ENCODE data around the gene NCBP2. TPM values are rescaled to one million over a fixed set of nuclear protein-coding genes. Genes with fewer than 3 reads are reported as not detected.
A peak's percentile ranks its signal among the peaks of the same experiment; 100 is the strongest.

Gene NCBP2
- total and polyA plus RNA-seq, 7 donors: 33.1 to 78.5 (median 51.2) TPM

DNA sequence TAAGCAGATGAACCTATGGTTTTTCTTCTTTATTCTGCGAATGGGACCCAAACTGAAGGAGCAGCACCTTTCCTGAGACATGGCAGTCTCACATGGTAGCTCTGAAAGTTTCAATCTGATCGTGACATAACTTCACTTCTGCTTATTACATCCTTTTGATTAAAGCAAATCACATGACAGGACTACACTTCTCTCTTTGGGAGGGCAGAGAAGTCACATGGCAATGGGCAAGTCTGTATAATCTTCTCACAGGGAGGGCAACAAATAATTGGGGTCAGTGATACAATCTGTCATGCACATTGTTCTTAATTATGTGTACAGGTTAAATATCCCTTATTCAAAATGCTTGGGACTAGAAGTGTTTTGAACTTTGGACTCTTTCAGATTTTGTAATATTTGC is 21.6 kb downstream of the NCBP2 start:
- ATAC-seq (no peak), DNase-seq (no peak)
- WGBS, 3 donors: 59 to 89% (median 69%) methylated on average over 2 of the region's 2 CpGs
- Histone ChIP-seq H3K27ac (no peak overlapping the region), H3K4me3 (no peak overlapping the region), H3K9me3 (no peaks in the 10 kb centered on the region), H3K27me3 (ENCODE audit: insufficient read depth in 3 of 3, low read length in 2 of 3) (no peaks in the 10 kb centered on the region), H3K4me1 (no peaks in the 10 kb centered on the region), H3K36me3 (ENCODE audit: insufficient read depth in 1 of 2, low read depth in 1 of 2) (peaks cover 0 to 56% of the 10 kb centered on the region in 2 donors)
- intact Hi-C loops (cut with DNase I): no loop called here
- TF ChIP-seq, protein P1, sequence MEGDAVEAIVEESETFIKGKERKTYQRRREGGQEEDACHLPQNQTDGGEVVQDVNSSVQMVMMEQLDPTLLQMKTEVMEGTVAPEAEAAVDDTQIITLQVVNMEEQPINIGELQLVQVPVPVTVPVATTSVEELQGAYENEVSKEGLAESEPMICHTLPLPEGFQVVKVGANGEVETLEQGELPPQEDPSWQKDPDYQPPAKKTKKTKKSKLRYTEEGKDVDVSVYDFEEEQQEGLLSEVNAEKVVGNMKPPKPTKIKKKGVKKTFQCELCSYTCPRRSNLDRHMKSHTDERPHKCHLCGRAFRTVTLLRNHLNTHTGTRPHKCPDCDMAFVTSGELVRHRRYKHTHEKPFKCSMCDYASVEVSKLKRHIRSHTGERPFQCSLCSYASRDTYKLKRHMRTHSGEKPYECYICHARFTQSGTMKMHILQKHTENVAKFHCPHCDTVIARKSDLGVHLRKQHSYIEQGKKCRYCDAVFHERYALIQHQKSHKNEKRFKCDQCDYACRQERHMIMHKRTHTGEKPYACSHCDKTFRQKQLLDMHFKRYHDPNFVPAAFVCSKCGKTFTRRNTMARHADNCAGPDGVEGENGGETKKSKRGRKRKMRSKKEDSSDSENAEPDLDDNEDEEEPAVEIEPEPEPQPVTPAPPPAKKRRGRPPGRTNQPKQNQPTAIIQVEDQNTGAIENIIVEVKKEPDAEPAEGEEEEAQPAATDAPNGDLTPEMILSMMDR (IDR thresholded peaks at IDR 0.05): no peak

DNA sequence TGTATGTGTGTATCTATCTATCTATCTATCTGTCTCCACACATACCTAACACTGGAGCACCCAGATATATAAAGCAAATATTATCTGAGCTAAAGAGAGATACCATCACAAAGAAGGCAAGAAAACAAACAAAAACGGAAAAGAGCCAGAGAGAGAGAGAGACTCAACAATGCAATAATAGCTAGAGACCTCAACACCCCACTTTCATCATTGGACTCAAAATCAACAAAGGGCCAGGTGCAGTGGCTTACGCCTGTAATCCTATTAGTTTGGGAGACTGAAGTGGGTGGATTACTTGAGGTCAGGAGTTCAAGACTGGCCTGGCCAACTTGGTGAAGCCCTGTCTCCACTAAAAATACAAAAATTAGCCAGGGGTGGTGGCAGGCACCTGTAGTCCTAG is 23.4 kb downstream of the NCBP2 start:
- no peaks in the 10 kb centered on the region for H3K9me3 ChIP-seq
- H3K36me3 ChIP-seq (ENCODE audit: insufficient read depth in 1 of 2, low read depth in 1 of 2): peaks cover 2 to 54% of the 10 kb centered on the region in 2 donors
- H3K27me3 ChIP-seq (ENCODE audit: insufficient read depth in 3 of 3, low read length in 2 of 3): no peaks in the 10 kb centered on the region
- TF ChIP-seq, protein P1 (IDR thresholded peaks at IDR 0.05): no peak
- no peak overlapping the region for H3K4me3 ChIP-seq
- intact Hi-C loops (cut with DNase I): no loop called here
- no peak overlapping the region for H3K27ac ChIP-seq
- no peaks in the 10 kb centered on the region for H3K4me1 ChIP-seq
- DNase-seq (no peak), ATAC-seq (no peak)
- WGBS, 3 donors: 83 to 91% (median 84%) methylated on average over 2 of the region's 2 CpGs

DNA sequence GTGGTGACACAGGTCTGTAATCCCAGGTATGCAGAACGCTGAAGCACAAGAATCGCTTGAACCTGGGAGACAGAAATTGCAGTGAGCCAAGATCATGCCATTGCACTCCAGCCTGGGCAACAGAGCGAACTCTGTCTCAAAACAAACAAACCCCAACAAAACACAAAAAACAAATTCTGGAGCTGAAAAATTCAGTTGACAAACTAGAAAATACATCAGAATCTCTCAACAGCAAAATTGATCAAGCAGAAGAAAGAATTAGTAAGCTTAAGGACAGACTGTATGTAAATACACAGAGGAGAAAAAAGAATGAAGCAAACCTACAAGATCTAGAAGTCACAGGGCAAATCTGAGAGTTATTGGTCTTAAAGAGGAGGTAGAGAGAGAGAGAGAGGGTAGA is 25.3 kb downstream of the NCBP2 start:
- H3K27me3 ChIP-seq (ENCODE audit: insufficient read depth in 3 of 3, low read length in 2 of 3): no peaks in the 10 kb centered on the region
- peaks cover 2 to 37% of the 10 kb centered on the region in 2 donors for H3K36me3 ChIP-seq (ENCODE audit: insufficient read depth in 1 of 2, low read depth in 1 of 2)
- no peak for ATAC-seq

DNA sequence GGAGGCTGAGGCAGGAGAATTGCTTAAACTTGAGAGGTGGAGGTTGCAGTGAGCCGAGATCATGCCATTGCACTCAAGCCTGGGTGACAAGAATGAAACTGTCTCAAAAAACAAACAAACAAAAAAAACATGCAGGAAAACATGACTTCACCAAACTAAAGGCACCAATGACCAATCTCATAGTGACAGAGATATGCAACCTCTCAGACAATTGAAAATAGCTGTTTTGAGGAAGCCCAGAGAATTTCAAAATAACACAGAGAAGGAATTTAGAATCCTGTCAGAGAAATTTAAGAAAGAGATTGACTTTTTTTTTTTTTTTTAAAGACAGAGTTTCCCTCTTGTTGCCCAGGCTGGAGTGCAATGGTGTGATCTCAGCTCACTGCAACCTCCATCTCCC is 26.1 kb downstream of the NCBP2 start:
- ATAC-seq (no peak), DNase-seq (no peak)
- H3K4me1 ChIP-seq: no peaks in the 10 kb centered on the region
- TF ChIP-seq, protein P1 (IDR thresholded peaks at IDR 0.05): no peak
- H3K27ac ChIP-seq: no peak overlapping the region
- peaks cover 2 to 37% of the 10 kb centered on the region in 2 donors for H3K36me3 ChIP-seq (ENCODE audit: insufficient read depth in 1 of 2, low read depth in 1 of 2)
- intact Hi-C loops (cut with DNase I): no loop called here
- WGBS, 3 donors: 100% methylated on average over 1 of the region's 1 CpG
- no peaks in the 10 kb centered on the region for H3K9me3 ChIP-seq
- H3K4me3 ChIP-seq: no peak overlapping the region
- H3K27me3 ChIP-seq (ENCODE audit: insufficient read depth in 3 of 3, low read length in 2 of 3): no peaks in the 10 kb centered on the region

More for the DNA sequence above, 25.3 kb downstream of the NCBP2 start:
- no peak overlapping the region for H3K4me3 ChIP-seq
- no peaks in the 10 kb centered on the region for H3K9me3 ChIP-seq
- TF ChIP-seq, protein P1 (IDR thresholded peaks at IDR 0.05): no peak
- 97 to 99% (median 98%) methylated on average over 3 of the region's 3 CpGs for WGBS, 3 donors
- no peak for DNase-seq
- intact Hi-C loops (cut with DNase I): no loop called here
- no peak overlapping the region for H3K27ac ChIP-seq
- no peaks in the 10 kb centered on the region for H3K4me1 ChIP-seq

DNA sequence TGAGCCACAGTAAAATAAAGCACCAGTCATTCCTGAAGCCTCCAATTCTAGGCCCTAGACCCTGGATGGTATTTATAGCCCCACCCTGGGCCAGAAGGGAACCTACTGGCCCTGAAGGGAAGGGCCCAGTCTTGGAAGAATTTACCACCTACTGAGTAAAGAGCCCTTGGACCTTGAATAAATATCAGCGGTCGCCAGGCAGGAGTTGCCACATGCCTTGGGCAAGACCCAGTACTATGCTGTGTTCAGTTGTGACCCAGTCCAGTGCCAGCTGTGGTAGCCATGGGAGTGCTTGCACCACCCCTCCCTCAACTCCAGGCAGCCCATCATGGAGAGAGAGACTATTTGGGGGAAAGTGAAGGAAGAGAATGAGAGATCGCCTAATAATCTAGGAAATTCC is 27.0 kb downstream of the NCBP2 start:
- Histone ChIP-seq H3K27me3 (ENCODE audit: insufficient read depth in 3 of 3, low read length in 2 of 3) (no peaks in the 10 kb centered on the region), H3K9me3 (no peaks in the 10 kb centered on the region), H3K27ac (no peak overlapping the region), H3K4me3 (no peak overlapping the region), H3K4me1 (no peaks in the 10 kb centered on the region), H3K36me3 (ENCODE audit: insufficient read depth in 1 of 2, low read depth in 1 of 2) (peaks cover 2 to 37% of the 10 kb centered on the region in 2 donors)
- DNase-seq (no peak), ATAC-seq (peak in 1 of 4 donors; percentile 20)
- TF ChIP-seq, protein P1 (IDR thresholded peaks at IDR 0.05): no peak
- 82 to 99% (median 94%) methylated on average over 3 of the region's 3 CpGs for WGBS, 3 donors
- intact Hi-C loops (cut with DNase I): no loop called here
